GM21786 (cell line): ENCODE measurements around the gene ESPN.

Source experiments
- ATAC-seq: cut with Tn5 transposase; IDR thresholded peaks from one replicate; pipeline ENCODE4 v1.9.1; 2021; ENCODE audit not compliant: unreplicated experiment

The ESPN gene

GRCh38 chr1:6409053-6409452 lies 15.5 kb upstream of the ESPN start:
- no peak for ATAC-seq

DNA sequence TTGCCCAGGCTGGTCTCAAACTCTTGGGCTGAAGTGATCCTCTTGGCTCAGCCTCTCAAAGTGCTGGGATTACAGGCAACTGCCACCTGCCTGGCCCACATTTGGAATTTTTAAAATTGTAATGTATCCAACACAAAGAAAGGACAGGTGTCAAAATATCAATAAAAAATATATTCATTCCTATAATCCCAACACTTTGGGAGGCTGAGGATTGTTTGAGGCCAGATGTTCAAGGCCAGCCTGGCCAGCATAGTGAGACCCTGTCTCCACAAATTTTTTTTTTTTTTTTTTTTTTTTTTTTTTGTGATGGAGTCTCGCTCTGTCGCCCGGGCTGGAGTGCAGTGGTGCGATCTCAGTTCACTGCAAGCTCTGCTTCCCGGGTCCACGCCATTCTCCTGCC lies 14.8 kb upstream of the ESPN start:
- no peak for ATAC-seq

DNA sequence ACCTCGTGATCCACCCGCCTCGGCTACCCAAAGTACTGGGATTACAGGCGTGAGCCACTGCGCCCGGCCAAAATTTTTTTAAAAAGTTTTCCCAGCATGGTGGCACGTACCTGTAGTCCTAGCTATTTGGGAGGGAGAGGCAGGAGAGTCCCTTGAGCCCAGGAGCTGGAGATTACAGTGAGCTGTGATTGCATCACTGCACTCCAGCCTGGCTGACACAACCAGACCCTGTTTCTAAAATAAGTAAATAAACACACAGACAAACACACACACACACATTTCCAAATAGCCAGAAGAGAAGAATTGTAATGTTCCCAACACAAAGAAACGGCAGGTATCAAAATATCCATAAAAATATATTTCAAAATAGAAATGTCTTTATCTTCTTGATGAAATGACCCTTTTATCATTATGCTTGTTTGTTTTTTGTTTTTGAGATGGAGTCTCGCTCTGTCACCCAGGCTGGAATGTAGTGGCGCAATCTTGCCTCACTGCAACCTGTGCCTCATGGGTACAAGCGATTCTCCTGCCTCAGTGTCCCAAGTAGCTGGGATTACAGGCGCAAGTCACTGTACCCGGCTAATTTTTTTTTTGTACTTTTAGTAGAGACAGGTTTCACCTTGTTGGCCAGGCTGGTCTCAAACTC lies 14.2 kb upstream of the ESPN start:
- ATAC-seq = no peak

DNA sequence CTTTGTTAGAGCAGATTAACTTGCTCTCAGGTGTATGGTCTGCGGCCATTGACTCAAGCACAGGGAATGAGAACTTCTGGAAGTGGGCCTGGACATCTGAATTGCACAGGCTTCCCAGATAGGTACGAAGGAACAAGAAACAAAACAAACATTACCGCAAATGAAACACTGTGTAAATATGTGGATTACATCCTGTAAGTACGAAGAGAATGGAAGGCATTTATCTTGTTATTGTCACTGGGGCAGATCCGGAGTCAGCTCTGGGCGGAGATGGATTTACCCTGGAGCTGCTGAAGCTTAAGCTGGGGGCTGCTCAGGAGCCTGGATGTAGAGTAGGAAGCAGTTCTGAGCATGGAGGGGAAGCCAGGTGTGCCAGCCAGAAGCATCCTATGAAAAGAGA lies 11.7 kb upstream of the ESPN start:
- ATAC-seq = no peak

GRCh38 chr1:6414443-6414844 lies 10.1 kb upstream of the ESPN start:
- ATAC-seq = no peak

DNA sequence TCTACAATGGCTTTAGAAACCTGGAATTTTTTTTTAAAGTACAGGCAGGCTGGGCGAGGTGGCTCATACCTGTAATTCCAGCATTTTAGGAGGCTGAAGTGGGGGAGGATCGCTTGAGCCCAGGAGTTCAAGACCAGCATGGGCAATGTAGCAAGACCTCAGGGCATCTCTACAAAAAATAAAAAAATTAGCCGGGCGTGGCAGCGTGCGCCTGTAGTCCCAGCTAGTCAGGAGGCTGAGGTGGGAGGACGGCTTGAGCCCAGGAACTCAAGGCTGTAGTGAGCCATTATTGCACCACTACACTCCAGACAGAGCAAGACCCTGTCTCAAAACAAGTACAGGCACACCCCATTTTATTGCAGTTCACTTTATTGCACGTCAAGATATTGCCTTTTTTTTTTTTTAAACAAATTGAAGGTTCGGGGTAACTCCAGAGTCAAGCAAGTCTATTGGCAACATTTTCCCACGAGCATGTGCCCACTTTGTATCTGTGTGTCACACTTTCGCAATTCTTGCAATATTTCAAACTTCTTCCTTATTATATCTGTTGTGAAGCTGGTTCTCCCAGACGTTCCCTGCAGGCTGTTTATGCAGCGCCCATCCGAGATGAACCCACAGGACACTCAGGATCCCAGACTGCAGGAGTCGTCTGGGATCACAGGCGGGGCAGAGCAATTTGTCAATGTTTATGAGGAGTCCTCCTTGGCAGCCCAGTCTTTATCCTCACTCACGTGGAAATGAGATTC lies 9.5 kb upstream of the ESPN start:
- ATAC-seq = no peak

GRCh38 chr1:6416295-6416656 lies 8.3 kb upstream of the ESPN start:
- ATAC-seq = no peak

- no peak for ATAC-seq
These were observed 7.7 kb upstream of the ESPN start for GRCh38 chr1:6416906-6417305.

DNA sequence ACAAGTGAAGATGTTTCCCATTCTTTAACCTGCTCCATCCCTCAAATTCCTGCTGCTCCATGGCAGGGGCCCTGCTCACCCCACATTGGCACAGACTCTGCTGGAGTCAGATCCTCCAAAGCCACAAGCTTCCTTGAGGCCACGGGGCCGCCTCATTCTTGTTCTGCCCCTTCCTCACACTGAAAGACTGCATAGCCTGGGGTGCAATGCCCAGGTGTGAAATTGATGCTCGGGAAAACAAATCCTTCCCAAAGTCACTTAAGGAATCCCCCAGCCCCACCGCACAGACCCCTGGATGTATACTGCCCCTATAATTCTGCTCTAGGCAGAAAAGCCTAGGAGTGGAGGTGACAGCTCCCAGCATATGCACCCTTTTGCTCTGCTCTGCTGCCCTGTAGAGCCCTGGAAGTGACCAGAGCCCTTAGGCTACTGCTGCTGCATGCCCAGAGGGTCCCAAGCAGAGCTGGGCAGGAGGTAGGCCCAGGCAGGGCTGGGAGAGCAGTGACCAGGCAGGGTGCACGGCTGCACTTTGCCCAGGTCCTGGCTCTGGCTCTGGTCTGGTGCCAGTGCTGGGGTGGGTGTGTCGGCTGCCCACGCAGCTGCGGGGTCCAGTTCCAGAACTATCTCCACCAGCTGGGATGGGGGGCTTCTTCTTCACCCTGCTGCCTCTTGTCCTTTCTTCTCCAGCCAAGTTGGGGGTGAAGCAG lies 6.5 kb upstream of the ESPN start:
- ATAC-seq = no peak

DNA sequence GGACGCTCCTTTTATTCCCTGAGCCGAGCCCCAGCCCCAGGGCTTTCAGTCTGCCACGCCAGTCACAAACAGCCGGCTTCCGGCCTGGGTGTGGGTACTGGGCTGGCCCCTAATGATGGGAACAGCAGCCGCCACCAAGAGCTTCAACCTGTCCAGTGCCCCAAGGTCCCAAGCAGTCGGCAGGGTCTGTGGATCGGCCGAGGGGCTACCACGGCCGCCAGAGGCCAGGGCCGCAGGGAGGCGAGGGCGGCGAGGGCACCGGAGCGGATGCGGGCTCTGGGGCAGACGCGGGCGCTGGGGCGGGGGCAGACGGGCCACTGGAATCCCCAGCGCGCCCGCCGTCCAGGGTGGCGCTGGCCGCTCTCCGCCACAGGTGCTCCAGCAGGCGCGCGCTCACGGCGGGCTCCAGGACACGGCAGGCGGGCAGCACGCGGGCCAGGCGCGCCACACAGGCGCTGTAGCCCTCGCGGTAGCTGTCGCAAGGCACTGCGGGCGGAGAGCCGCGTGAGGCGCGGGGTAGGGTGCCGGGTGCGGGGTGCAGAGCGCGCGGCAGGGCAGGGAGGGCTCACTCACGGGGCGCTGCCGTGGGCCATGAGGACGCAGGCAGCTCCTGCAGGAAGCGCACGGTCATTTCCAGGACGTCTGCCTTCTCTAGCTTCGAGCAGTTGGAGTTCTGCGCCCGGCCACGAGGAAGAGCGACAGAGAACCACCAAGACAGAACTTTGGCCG lies 5.7 kb upstream of the ESPN start:
- ATAC-seq = no peak

DNA sequence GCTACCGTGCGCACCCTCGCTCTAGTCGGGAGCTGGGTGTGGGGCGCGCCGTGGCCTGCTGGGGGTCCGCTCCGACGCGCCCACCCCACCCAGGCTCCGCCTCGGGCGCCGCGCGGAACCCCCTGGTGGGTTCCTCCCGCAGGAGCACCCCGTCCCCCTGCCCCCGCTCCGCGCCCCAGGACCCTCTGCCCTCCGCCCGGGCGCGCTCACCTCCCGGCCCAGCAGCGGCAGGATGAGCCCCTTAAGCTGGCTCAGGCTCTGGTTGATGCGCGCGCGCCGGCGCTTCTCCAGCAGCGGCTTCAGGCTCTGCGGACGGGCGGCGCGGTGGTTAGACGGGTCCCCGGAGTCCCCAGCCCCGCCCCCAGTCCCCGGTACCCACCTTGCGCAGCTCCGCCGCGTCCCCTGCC lies 5.2 kb upstream of the ESPN start:
- no peak for ATAC-seq

- no peak for ATAC-seq
These were observed 4.6 kb upstream of the ESPN start, which contains the start of gene HES2 for GRCh38 chr1:6419804-6420453. Gene HES2, minus strand, starts transcription at chr1:6419919. Its CDS starts 99 bp downstream, at chr1:6419820.

DNA sequence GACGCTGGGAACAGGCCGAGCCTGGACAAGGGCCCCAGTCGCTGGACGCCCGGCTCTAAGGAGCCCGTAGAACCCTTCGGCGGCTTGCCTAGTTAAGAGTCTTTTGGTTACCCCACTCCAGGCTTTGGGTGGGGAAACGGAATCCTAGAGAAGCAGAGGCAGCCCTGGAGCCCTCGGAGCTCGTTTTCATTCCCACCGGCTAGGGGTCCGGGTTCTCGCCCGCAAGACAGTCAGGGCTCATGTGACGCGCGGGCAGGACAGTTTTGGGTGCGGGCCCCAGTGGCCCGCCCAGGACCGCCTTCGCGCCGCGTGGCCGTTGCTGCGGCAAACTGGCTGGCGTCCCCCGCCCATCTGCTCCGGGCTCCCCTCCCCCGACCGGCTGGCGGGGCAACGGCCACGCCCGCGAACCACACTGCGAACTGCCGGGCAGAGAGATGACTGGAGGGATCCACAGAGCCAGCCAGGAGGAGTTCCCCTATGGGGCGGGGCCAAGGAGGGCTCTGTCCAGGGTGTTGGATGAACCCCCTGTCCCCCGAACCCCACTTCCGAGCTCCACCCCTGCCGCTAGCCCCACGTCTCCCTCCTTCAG lies 4.0 kb upstream of the ESPN start:
- ATAC-seq = no peak

GRCh38 chr1:6421266-6421665 lies 3.3 kb upstream of the ESPN start:
- no peak for ATAC-seq

GRCh38 chr1:6423321-6423999 lies 1.1 kb upstream of the ESPN start:
- ATAC-seq = no peak

GRCh38 chr1:6424000-6424565 lies 493 bp upstream of the ESPN start:
- ATAC-seq = no peak

- no peak for ATAC-seq
These were observed 1.1 kb downstream of the ESPN start for GRCh38 chr1:6425658-6426057.

- ATAC-seq = no peak
These were observed 1.8 kb downstream of the ESPN start for GRCh38 chr1:6426277-6426971.

DNA sequence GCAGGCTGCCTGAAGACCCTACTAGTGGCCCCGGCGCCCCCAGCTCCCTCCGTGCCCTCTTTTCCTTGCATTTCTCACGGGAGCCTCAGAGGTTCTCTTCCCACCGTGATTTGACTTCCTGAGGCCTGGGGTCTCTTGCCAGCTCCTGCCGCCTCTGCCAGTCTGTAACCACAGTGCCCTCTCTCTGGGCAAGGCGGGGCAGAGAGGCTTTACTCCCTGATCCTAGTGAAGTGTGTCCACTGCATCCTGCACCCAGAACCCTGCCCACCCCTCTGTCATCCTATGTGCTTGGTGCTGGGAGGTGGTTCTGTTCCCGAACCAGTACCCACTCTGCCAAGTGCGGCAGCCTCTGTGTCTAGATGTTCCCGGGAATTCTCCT lies 2.4 kb downstream of the ESPN start:
- no peak for ATAC-seq
